ENCODE results near the gene SMIM41.

The SMIM41 gene

GRCh38 chr12:52050116-52050757, 29.3 kb upstream of the SMIM41 start:
- peak overlapping the region; percentile 73 for H3K9ac ChIP-seq
- no peaks in the 10 kb centered on the region for H3K9me3 ChIP-seq (ENCODE audit: control insufficient read depth, low read length)
- no peaks in the 10 kb centered on the region for H3K27me3 ChIP-seq (ENCODE audit: control insufficient read depth, insufficient read depth, low read length)
- H3K4me2 ChIP-seq (ENCODE audit: low read length) = peak overlapping the region; percentile 81
- H3K4me1 ChIP-seq = peaks cover 11% of the 10 kb centered on the region
- peak overlapping the region; percentile 60 for H3K4me3 ChIP-seq (ENCODE audit: low read depth, low read length)
- peak overlapping the region; percentile 94 for H3K27ac ChIP-seq
- H2AFZ ChIP-seq = peak overlapping the region; percentile 80
- H3K79me2 ChIP-seq = peaks cover 4% of the 10 kb centered on the region
- H3K36me3 ChIP-seq (ENCODE audit: control insufficient read depth, insufficient read depth, low read length) = no peaks in the 10 kb centered on the region
- no peak for TF ChIP-seq CTCF (IDR thresholded peaks at IDR 0.05)

- Histone ChIP-seq H3K27ac (peak within 1 kb of the TSS; percentile 94), H3K79me2 (peaks cover 4% of the 10 kb centered on the region), H3K27me3 (ENCODE audit: control insufficient read depth, insufficient read depth, low read length) (no peaks in the 10 kb centered on the region), H3K4me2 (ENCODE audit: low read length) (peak within 1 kb of the TSS; percentile 81), H3K4me3 (ENCODE audit: low read depth, low read length) (peak within 1 kb of the TSS; percentile 60), H3K9ac (peak within 1 kb of the TSS; percentile 73), H3K9me3 (ENCODE audit: control insufficient read depth, low read length) (no peaks in the 10 kb centered on the region), H3K36me3 (ENCODE audit: control insufficient read depth, insufficient read depth, low read length) (no peaks in the 10 kb centered on the region), H2AFZ (peak within 1 kb of the TSS; percentile 80), H3K4me1 (peaks cover 11% of the 10 kb centered on the region)
- TF ChIP-seq CTCF (IDR thresholded peaks at IDR 0.05) = peak; percentile 49
These were observed 28.6 kb upstream of the SMIM41 start, which contains the start of gene NR4A1 for GRCh38 chr12:52050758-52051541. Gene NR4A1 (plus strand): TSS chr12:52051442. CDS start chr12:52054329, 2,887 bp downstream.

GRCh38 chr12:52052468-52053186, 26.9 kb upstream of the SMIM41 start:
- Histone ChIP-seq H3K4me1 (peaks cover 11% of the 10 kb centered on the region), H3K4me3 (ENCODE audit: low read depth, low read length) (peak overlapping the region; percentile 60), H3K4me2 (ENCODE audit: low read length) (peak overlapping the region; percentile 81), H3K9ac (no peak overlapping the region), H2AFZ (peak overlapping the region; percentile 80), H3K27me3 (ENCODE audit: control insufficient read depth, insufficient read depth, low read length) (no peaks in the 10 kb centered on the region), H3K79me2 (peaks cover under 1% of the 10 kb centered on the region), H3K27ac (peak overlapping the region; percentile 94), H3K9me3 (ENCODE audit: control insufficient read depth, low read length) (no peaks in the 10 kb centered on the region), H3K36me3 (ENCODE audit: control insufficient read depth, insufficient read depth, low read length) (no peaks in the 10 kb centered on the region)
- no peak for TF ChIP-seq CTCF (IDR thresholded peaks at IDR 0.05)

- H3K27ac ChIP-seq = no peak overlapping the region
- H3K27me3 ChIP-seq (ENCODE audit: control insufficient read depth, insufficient read depth, low read length) = no peaks in the 10 kb centered on the region
- H2AFZ ChIP-seq = no peak overlapping the region
- no peaks in the 10 kb centered on the region for H3K36me3 ChIP-seq (ENCODE audit: control insufficient read depth, insufficient read depth, low read length)
- H3K4me3 ChIP-seq (ENCODE audit: low read depth, low read length) = peak overlapping the region; percentile 7
- no peak for TF ChIP-seq CTCF (IDR thresholded peaks at IDR 0.05)
- H3K4me1 ChIP-seq = peaks cover 11% of the 10 kb centered on the region
- no peak overlapping the region for H3K9ac ChIP-seq
- no peak overlapping the region for H3K4me2 ChIP-seq (ENCODE audit: low read length)
- no peaks in the 10 kb centered on the region for H3K9me3 ChIP-seq (ENCODE audit: control insufficient read depth, low read length)
- H3K79me2 ChIP-seq = no peaks in the 10 kb centered on the region
These were observed 25.8 kb upstream of the SMIM41 start for GRCh38 chr12:52053536-52054209.
